Stomach (tissue), 9 donors: ENCODE data around the gene HEXD. TPM values are rescaled to one million over a fixed set of nuclear protein-coding genes. Genes with fewer than 3 reads are reported as not detected.

Source experiments
- DNase-seq, 2 donors: peaks; one replicate each; pipeline versions ENCODE4 v3.0.0 to v3.0.0-alpha.2; 2013 to 2019
- H3K27ac ChIP-seq, 5 donors: fragments of 200-600 bp in 4 of 5; sonication (generic) in 4 of 5; one replicate each; pipeline ENCODE4 v1.5.1; 2013 to 2019; ENCODE audit warnings: mild to moderate bottlenecking in 1 of 5, moderate library complexity in 1 of 5
- H3K27me3 ChIP-seq, 3 donors: fragments of 200-600 bp; sonication (generic); one replicate each; pipeline ENCODE4 v1.5.1; 2017 to 2019; ENCODE audit warnings: mixed run types in 1 of 3
- H3K36me3 ChIP-seq, 4 donors: fragments of 200-600 bp; sonication (generic); 1 replicate in 3 of 4; 2 replicates in 1 of 4; pipeline ENCODE4 v1.5.1; 2016 to 2019
- H3K4me1 ChIP-seq, 4 donors: fragments of 200-600 bp; sonication (generic); one replicate each; pipeline ENCODE4 v1.5.1; 2016 to 2019
- H3K4me3 ChIP-seq, 4 donors: fragments of 200-600 bp; sonication (generic) in 3 of 4; one replicate each; pipeline ENCODE4 v1.5.1; 2016 to 2019; ENCODE audit warnings: mild to moderate bottlenecking in 1 of 4
- H3K9me3 ChIP-seq, 4 donors: fragments of 200-600 bp; sonication (generic); one replicate each; pipeline ENCODE4 v1.5.1; 2016 to 2019
- CTCF ChIP-seq, 7 experiments: fragments of 450-650 bp in 4 of 7; fragments of 200-600 bp in 3 of 7; sonication (generic) in 3 of 7; IDR thresholded peaks; one replicate each; pipeline ENCODE4 v1.5.1; 2016 to 2019; ENCODE audit warnings: antibody characterized with exemption in 7 of 7, control low read depth in 2 of 7, mild to moderate bottlenecking in 1 of 7
- EP300 ChIP-seq: sonication (generic); formaldehyde crosslinking; IDR thresholded peaks from one replicate; pipeline ENCODE4 v1.6.1; 2017; ENCODE audit warnings: antibody characterized with exemption
- POLR2A ChIP-seq, 4 donors: fragments of 450-650 bp; IDR thresholded peaks; one replicate each; pipeline ENCODE4 v1.6.1; 2016; ENCODE audit warnings: antibody characterized with exemption in 4 of 4, control low read depth in 2 of 4, mild to moderate bottlenecking in 1 of 4, moderate library complexity in 1 of 4
- POLR2AphosphoS5 ChIP-seq, 3 donors: sonication (generic); formaldehyde crosslinking; IDR thresholded peaks; one replicate each; pipeline ENCODE4 v1.6.1; 2016; ENCODE audit warnings: antibody characterized with exemption in 3 of 3
- WGBS, 5 donors: extraction: QIAGEN DNeasy Blood & Tissue Kit in 3 of 5; methylation state at CpG; one replicate each; pipeline versions ENCODE4 v1.1.5 to v1.1.7; 2013 to 2018; 5-methylcytosine and 5-hydroxymethylcytosine counted together
- intact Hi-C: fragments of 100-400 bp; cut with DNase I; formaldehyde crosslinking; loops from one replicate; pipeline ENCODE4 v1.15.1; 2023; ENCODE audit warnings: low total_unique reads
- polyA plus RNA-seq, 3 donors: library from polyadenylated mRNA; stranded (reverse); fragments of 200-250 nt; gene quantifications; one replicate each; pipeline ENCODE4 v1.2.3, GENCODE V29; 2013
- total RNA-seq, 5 donors: library from RNA; depleted of rRNA; stranded (reverse); fragments of >200 nt; gene quantifications; one replicate each; pipeline versions ENCODE4 v1.1.0 to v1.2.3, GENCODE V29; 2014 to 2016
- donor health status: healthy with polysubstance abuse.
- donor health status: Bipolar disorder and iron deficiency.
- donor health status: healthy.

HEXD gene
- total and polyA plus RNA-seq, 8 donors = 13.8 to 212 (median 102) TPM

DNA sequence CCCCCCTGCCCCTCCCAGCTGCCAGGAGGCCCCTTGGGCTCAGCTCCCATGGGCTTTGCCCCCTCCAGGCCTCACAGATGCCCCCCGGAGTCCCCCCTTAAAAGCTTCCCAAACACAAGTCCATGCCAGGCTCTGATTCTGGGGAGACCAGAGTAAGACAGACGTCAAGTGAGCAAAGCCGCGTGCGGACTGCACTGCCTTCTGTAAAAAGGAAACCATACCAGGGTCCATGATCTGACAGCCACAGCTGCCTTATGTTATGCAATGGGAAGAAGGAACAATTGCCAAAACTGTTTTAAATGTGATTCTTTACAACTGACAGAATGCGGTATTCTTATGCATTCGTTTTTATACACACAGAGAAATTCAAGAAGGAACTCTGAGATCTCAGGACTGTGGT is 17.9 kb upstream of the HEXD start:
- peak in 1 of 2 donors; percentile 67 for DNase-seq
- peaks cover 12 to 83% (median 63%) of the 10 kb centered on the region in 4 donors for H3K36me3 ChIP-seq
- TF ChIP-seq CTCF (IDR thresholded peaks at IDR 0.05) (no peak), POLR2AphosphoS5 (IDR thresholded peaks at IDR 0.05) (no peak), POLR2A (IDR thresholded peaks at IDR 0.05) (no peak), EP300 (no peak)
- no peak overlapping the region for H3K4me3 ChIP-seq
- H3K9me3 ChIP-seq = no peaks in the 10 kb centered on the region
- no peak overlapping the region for H3K27ac ChIP-seq
- WGBS, 5 donors = 68 to 83% (median 75%) methylated on average over 7 of the region's 7 CpGs
- no peaks in the 10 kb centered on the region for H3K27me3 ChIP-seq
- H3K4me1 ChIP-seq = peaks cover 0 to 24% (median 12%) of the 10 kb centered on the region in 4 donors
- intact Hi-C loops = no loop called here

- intact Hi-C loops = no loop called here
- Histone ChIP-seq H3K36me3 (peaks cover 12 to 85% (median 65%) of the 10 kb centered on the region in 4 donors), H3K27ac (no peak overlapping the region), H3K4me1 (peaks cover 0 to 24% (median 12%) of the 10 kb centered on the region in 4 donors), H3K9me3 (no peaks in the 10 kb centered on the region), H3K27me3 (no peaks in the 10 kb centered on the region), H3K4me3 (no peak overlapping the region)
- 77 to 83% (median 78%) methylated on average over 18 to 19 of the region's 19 CpGs for WGBS, 5 donors
- DNase-seq = peak in 1 of 2 donors; percentile 49
- TF ChIP-seq POLR2A (IDR thresholded peaks at IDR 0.05) = no peak
- TF ChIP-seq POLR2AphosphoS5 (IDR thresholded peaks at IDR 0.05) = no peak
- TF ChIP-seq CTCF (IDR thresholded peaks at IDR 0.05) = no peak
- TF ChIP-seq EP300 = no peak
Measured at GRCh38 chr17:82400830-82401229, 17.3 kb upstream of the HEXD start.

GRCh38 chr17:82402865-82403264 is 15.3 kb upstream of the HEXD start:
- WGBS, 5 donors = 85 to 91% (median 87%) methylated on average over 7 of the region's 7 CpGs
- peaks cover 0 to 23% (median 12%) of the 10 kb centered on the region in 4 donors for H3K4me1 ChIP-seq
- peaks cover 12 to 86% (median 64%) of the 10 kb centered on the region in 4 donors for H3K36me3 ChIP-seq
- no peak for DNase-seq
- no peaks in the 10 kb centered on the region for H3K9me3 ChIP-seq
- TF ChIP-seq CTCF (IDR thresholded peaks at IDR 0.05) = no peak
- TF ChIP-seq POLR2AphosphoS5 (IDR thresholded peaks at IDR 0.05) = no peak
- TF ChIP-seq EP300 = no peak
- TF ChIP-seq POLR2A (IDR thresholded peaks at IDR 0.05) = no peak
- intact Hi-C loops = no loop called here
- H3K27ac ChIP-seq = no peak overlapping the region
- no peak overlapping the region for H3K4me3 ChIP-seq
- H3K27me3 ChIP-seq = no peaks in the 10 kb centered on the region

DNA sequence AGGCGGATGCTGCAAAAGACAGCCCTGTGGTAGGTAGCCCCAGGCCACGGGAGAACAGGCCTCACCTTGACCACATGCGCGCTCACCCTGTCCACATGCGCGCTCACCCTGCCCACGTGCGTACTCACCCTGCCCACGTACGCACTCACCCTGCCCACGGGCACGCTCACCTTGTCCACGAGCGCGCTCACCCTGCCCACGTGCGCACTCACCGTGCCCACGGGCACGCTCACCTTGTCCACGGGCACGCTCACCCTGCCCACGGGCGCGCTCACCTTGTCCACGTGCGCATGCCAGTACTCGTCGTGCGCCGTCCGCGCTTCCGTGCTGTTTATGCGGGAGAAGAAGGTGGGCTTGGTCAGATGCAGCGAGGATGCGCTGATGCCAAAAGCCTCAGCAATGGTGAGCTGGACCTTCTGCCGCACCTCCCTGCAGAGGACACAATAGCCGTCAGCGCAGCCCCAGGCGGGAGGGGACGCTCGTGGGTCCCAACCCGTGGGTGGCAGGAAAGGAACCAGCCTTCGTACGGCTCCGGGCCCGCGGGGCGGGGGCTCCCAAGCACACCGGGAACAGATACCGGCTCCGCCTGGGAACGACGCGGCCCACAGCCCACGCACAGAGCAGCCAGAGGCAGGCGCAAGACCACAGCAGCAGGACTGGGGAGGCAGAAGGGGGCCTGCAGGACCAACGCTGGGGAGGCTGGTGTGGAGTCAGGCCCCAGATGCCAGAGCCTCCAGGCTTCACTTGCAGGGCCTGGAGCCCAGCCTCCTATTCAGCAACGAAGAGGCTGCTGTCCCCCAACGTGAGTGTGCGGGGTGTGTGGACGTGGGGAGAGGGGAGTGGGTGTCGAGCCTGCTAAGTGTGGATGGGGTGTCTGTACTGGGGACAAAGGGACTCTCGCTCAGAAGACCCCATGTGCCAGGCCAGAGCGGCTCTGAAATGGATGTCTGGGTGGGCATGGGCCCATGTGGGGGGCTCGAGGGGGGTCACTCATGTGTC is 14.2 kb upstream of the HEXD start:
- DNase-seq = no peak
- 95 to 97% (median 95%) methylated on average over 58 to 67 of the region's 67 CpGs for WGBS, 5 donors
- H3K4me3 ChIP-seq = no peak overlapping the region
- H3K36me3 ChIP-seq = peaks cover 12 to 90% (median 69%) of the 10 kb centered on the region in 4 donors
- TF ChIP-seq POLR2AphosphoS5 (IDR thresholded peaks at IDR 0.05) = no peak
- TF ChIP-seq EP300 = no peak
- no peak for TF ChIP-seq CTCF (IDR thresholded peaks at IDR 0.05)
- no peak for TF ChIP-seq POLR2A (IDR thresholded peaks at IDR 0.05)
- H3K4me1 ChIP-seq = peaks cover 0 to 19% (median 11%) of the 10 kb centered on the region in 4 donors
- no peak overlapping the region for H3K27ac ChIP-seq
- intact Hi-C loops = no loop called here
- no peaks in the 10 kb centered on the region for H3K9me3 ChIP-seq
- no peaks in the 10 kb centered on the region for H3K27me3 ChIP-seq
